ENCODE data around the gene WAPL. TPM values are rescaled to one million over a fixed set of nuclear protein-coding genes. Genes with fewer than 3 reads are reported as not detected.
"Not testable (repeated sequence)": the region's sequence is repeated elsewhere in the genome, so short reads cannot be mapped to it uniquely, and the experiment has no call there.

The WAPL gene
- total and polyA plus RNA-seq, 2 experiments from 2014 or later: 15.2 to 27.9 TPM

GRCh38 chr10:86526606-86527005 is 5.0 kb upstream of the WAPL start:
- peak in 1 of 2 donors; percentile 37 for DNase-seq (ENCODE audit: low read depth in 1 of 2, low spot score in 1 of 2)

GRCh38 chr10:86525713-86526112 is 4.1 kb upstream of the WAPL start:
- not testable (repeated sequence) for H3K27me3 ChIP-seq; H3K27ac ChIP-seq; H3K9me3 ChIP-seq (ENCODE audit: low read depth); H3K4me3 ChIP-seq; H3K36me3 ChIP-seq; DNase-seq (ENCODE audit: low read depth in 1 of 2, low spot score in 1 of 2)
- H3K4me1 ChIP-seq (ENCODE audit: low read depth): peaks cover 26% of the 10 kb centered on the region

More at GRCh38 chr10:86526606-86527005, 5.0 kb upstream of the WAPL start:
- Histone ChIP-seq H3K27ac (peak overlapping the region; percentile 77), H3K36me3 (no peaks in the 10 kb centered on the region), H3K4me1 (ENCODE audit: low read depth) (peaks cover 26% of the 10 kb centered on the region), H3K9me3 (ENCODE audit: low read depth) (no peaks in the 10 kb centered on the region), H3K27me3 (no peaks in the 10 kb centered on the region), H3K4me3 (no peak overlapping the region)
- no peak for TF ChIP-seq CTCF (IDR thresholded peaks at IDR 0.05; ENCODE audit: low read depth, low read length)

- no peaks in the 10 kb centered on the region for H3K27me3 ChIP-seq
- no peak overlapping the region for H3K4me3 ChIP-seq
- no peaks in the 10 kb centered on the region for H3K9me3 ChIP-seq (ENCODE audit: low read depth)
- DNase-seq (ENCODE audit: low read depth in 1 of 2, low spot score in 1 of 2): no peak
- peaks cover 26% of the 10 kb centered on the region for H3K4me1 ChIP-seq (ENCODE audit: low read depth)
- TF ChIP-seq CTCF (IDR thresholded peaks at IDR 0.05; ENCODE audit: low read depth, low read length): no peak
- H3K36me3 ChIP-seq: no peaks in the 10 kb centered on the region
- H3K27ac ChIP-seq: no peak overlapping the region
Observed at GRCh38 chr10:86524225-86524962, 2.8 kb upstream of the WAPL start.

GRCh38 chr10:86523348-86523747 is 1.8 kb upstream of the WAPL start:
- Histone ChIP-seq H3K27ac (no peak overlapping the region), H3K4me1 (ENCODE audit: low read depth) (peaks cover 26% of the 10 kb centered on the region), H3K27me3 (no peaks in the 10 kb centered on the region), H3K4me3 (peak overlapping the region; percentile 77), H3K9me3 (ENCODE audit: low read depth) (no peaks in the 10 kb centered on the region), H3K36me3 (no peaks in the 10 kb centered on the region)
- DNase-seq (ENCODE audit: low read depth in 1 of 2, low spot score in 1 of 2): peak in 1 of 2 donors; percentile 51
- peak; percentile 20 for TF ChIP-seq CTCF (IDR thresholded peaks at IDR 0.05; ENCODE audit: low read depth, low read length)

- Histone ChIP-seq H3K4me3 (peak overlapping the region; percentile 77), H3K4me1 (ENCODE audit: low read depth) (peaks cover 26% of the 10 kb centered on the region), H3K9me3 (ENCODE audit: low read depth) (no peaks in the 10 kb centered on the region), H3K27ac (no peak overlapping the region), H3K36me3 (peaks cover 5% of the 10 kb centered on the region), H3K27me3 (no peaks in the 10 kb centered on the region)
- DNase-seq (ENCODE audit: low read depth in 1 of 2, low spot score in 1 of 2): no peak
- no peak for TF ChIP-seq CTCF (IDR thresholded peaks at IDR 0.05; ENCODE audit: low read depth, low read length)
Observed at GRCh38 chr10:86522510-86522855, 891 bp upstream of the WAPL start.

GRCh38 chr10:86520871-86521677 is 518 bp downstream of the WAPL start:
- Histone ChIP-seq H3K9me3 (ENCODE audit: low read depth) (no peaks in the 10 kb centered on the region), H3K27me3 (no peaks in the 10 kb centered on the region), H3K4me3 (peak overlapping the region; percentile 77), H3K4me1 (ENCODE audit: low read depth) (peaks cover 20% of the 10 kb centered on the region), H3K27ac (peak overlapping the region; percentile 96), H3K36me3 (peaks cover 15% of the 10 kb centered on the region)
- TF ChIP-seq CTCF (IDR thresholded peaks at IDR 0.05; ENCODE audit: low read depth, low read length): no peak
- DNase-seq (ENCODE audit: low read depth in 1 of 2, low spot score in 1 of 2): peak; percentile 55 to 60

All from cardiac muscle cell (in vitro differentiated cells and primary cell).